Fibroblast of the aortic adventitia (primary cell): ENCODE data around the gene DCST2. TPM values are rescaled to one million over a fixed set of nuclear protein-coding genes. Genes with fewer than 3 reads are reported as not detected.

ENCODE experiments used
- DNase-seq: peaks from one replicate; pipeline ENCODE4 v3.0.0-alpha.2; 2010; ENCODE audit warnings: low read depth
- H3K4me3 ChIP-seq: 2 replicates; pipeline ENCODE4 v1.5.1; 2011; ENCODE audit warnings: low read depth, mild to moderate bottlenecking, control low read depth, low read length, moderate library complexity
- CTCF ChIP-seq: IDR thresholded peaks from 2 replicates; pipeline ENCODE4 v1.5.1; 2011; ENCODE audit warnings: mild to moderate bottlenecking, low read length, control low read depth, inconsistent platforms; ENCODE audit not compliant: insufficient read depth
- total RNA-seq: library from RNA; depleted of rRNA; stranded (reverse); fragments of >200 nt; gene quantifications from 2 replicates; pipeline ENCODE4 v1.2.3, GENCODE V29; 2012; ENCODE audit warnings: low replicate concordance

DCST2 gene
- total RNA-seq, 1 donor, result 0.09 TPM

DNA sequence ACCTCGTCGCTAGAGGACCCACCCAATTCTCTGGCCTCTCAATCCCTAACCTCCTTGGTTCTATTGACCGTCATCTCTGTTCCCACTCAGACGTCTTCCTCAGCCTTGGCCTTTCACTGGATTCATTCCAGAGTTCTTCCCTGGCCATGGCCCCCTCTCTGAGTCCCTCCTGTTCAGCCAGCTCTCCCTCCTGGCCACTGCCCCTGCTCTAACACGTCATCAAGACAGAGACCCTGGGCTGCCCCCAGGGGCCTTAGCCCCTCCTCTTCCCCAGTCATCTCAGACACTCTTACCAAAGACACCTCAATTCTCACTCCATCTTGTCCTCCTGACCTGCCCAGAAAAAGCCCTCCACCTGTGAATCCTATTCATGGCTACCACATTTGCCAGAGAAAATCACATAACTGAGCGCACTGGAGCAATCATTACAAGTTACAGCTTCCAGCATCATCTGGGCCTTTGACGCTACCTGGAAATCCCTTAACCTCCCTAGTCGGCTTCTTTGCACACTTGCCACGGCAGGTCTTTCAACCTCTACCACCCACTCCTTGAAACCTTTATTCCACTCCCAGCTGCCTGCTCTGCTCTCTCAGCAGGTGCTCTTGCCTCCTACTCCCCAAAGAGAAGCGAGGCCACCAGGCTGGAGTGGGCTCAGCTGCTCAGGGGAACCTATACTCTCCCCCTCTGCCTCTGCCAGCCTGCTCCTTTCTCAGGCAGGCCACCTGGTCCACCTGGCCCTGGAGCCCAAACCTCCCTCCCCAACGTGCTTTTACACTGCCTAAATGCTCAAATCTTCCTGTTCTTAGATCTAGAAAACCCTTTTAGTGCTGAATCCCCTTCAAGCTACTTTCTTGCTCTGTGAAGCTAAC, 14.0 kb downstream of the DCST2 start:
- no peak for DNase-seq
- no peak overlapping the region for H3K4me3 ChIP-seq
- TF ChIP-seq CTCF, result no peak

- no peak overlapping the region for H3K4me3 ChIP-seq
- DNase-seq, result no peak
- no peak for TF ChIP-seq CTCF
Observed at GRCh38 chr1:155018617-155019348, 14.8 kb downstream of the DCST2 start.

DNA sequence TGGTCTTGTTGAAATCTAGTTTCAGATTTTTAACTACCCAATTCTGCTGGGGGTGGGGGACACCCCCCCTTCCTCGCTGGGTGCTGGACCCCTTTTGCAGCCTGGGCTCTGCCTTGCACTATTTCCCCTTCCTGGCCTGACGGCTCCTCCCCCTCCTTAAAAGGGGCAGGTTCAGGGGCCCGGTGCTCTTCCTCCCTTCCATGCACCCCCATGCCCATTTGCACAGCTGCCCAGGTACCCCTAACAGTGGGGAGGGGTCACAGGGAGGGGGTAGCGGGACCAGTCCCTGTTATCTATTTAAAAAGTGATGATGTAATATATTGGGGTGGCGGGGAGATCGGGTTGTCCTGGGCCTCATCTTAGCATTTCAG, 15.7 kb downstream of the DCST2 start:
- TF ChIP-seq CTCF, result no peak
- H3K4me3 ChIP-seq, result peak overlapping the region; percentile 25
- DNase-seq, result no peak

- peak overlapping the region; percentile 42 for H3K4me3 ChIP-seq
- peak; percentile 94 for TF ChIP-seq CTCF
Observed at GRCh38 chr1:155017041-155017945, 16.3 kb downstream of the DCST2 start.

DNA sequence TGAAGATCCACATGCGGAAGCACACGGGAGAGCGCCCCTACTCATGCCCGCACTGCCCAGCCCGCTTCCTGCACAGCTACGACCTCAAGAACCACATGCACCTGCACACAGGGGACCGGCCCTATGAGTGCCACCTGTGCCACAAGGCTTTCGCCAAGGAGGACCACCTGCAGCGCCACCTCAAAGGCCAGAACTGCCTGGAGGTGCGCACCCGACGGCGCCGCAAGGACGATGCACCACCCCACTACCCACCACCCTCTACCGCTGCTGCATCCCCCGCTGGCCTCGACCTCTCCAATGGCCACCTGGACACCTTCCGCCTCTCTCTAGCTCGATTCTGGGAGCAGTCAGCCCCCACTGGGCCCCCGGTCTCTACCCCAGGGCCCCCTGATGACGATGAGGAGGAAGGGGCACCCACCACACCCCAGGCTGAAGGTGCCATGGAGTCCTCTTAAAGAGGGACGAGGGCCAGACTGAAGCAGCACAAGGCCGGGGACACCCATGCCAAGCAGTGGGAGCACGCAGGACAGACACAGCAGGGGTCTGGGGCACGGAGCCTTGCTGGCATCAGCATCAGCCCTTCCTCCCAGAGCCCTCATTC, 17.2 kb downstream of the DCST2 start:
- no peak for DNase-seq
- no peak for TF ChIP-seq CTCF
- H3K4me3 ChIP-seq, result no peak overlapping the region

More at GRCh38 chr1:155017041-155017945, 16.3 kb downstream of the DCST2 start:
- peak; percentile 82 for DNase-seq

DNA sequence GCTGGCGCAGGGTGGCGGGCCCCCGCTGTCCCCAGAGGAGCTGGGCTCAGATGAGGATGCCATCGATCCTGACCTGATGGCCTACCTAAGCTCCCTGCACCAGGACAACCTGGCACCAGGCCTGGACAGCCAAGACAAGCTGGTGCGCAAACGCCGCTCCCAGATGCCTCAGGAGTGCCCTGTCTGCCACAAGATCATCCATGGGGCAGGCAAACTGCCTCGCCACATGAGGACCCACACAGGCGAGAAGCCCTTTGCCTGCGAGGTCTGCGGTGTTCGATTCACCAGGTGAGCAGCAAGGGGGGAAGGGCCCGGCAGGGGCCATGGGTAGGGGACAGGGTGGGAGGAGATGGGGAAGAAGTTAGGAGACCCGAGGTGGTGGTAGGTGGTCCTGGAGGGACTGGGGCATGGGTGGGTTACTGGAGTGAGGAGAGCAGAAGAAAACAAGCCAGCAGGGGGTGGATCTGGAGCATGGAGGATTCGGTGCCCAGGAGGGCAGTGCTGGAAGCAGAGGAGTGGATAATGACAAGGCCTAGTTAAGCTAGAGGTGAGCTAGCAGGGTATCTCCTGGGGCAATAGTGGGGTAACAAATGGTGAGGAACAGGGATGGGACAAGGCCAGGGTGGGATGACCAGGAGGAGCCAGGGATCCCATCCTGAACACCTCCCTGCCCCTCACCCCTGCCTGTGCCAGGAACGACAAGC, 17.9 kb downstream of the DCST2 start:
- H3K4me3 ChIP-seq, result no peak overlapping the region
- no peak for DNase-seq
- no peak for TF ChIP-seq CTCF
